Measurements from ENCODE around the gene GRSF1.
"Not testable (repeated sequence)": the region's sequence is repeated elsewhere in the genome, so short reads cannot be mapped to it uniquely, and the experiment has no call there.

GRSF1 gene

GRCh38 chr4:70833675-70834074 lies 6.0 kb downstream of the GRSF1 start:
- DNase-seq (ENCODE audit: low read depth in 2 of 2), result no peak

- DNase-seq (ENCODE audit: low read depth in 2 of 2), result no peak
Measured at GRCh38 chr4:70831293-70831692, 8.4 kb downstream of the GRSF1 start.

GRCh38 chr4:70830054-70830453 lies 9.6 kb downstream of the GRSF1 start:
- no peak for DNase-seq (ENCODE audit: low read depth in 2 of 2)

- DNase-seq (ENCODE audit: low read depth in 2 of 2), result no peak
Measured at GRCh38 chr4:70829492-70829891, 10.2 kb downstream of the GRSF1 start.

GRCh38 chr4:70829015-70829414 lies 10.7 kb downstream of the GRSF1 start:
- DNase-seq (ENCODE audit: low read depth in 2 of 2), result no peak

GRCh38 chr4:70818921-70819320 lies 20.8 kb downstream of the GRSF1 start:
- DNase-seq (ENCODE audit: low read depth in 2 of 2), result no peak

- DNase-seq (ENCODE audit: low read depth in 2 of 2), result no peak
Measured at GRCh38 chr4:70818173-70818855, 21.4 kb downstream of the GRSF1 start.

GRCh38 chr4:70816894-70817293 lies 22.8 kb downstream of the GRSF1 start:
- no peak for DNase-seq (ENCODE audit: low read depth in 2 of 2)

GRCh38 chr4:70815370-70815769 lies 24.3 kb downstream of the GRSF1 start:
- DNase-seq (ENCODE audit: low read depth in 2 of 2), result no peak

- DNase-seq (ENCODE audit: low read depth in 2 of 2), result no peak
Measured at GRCh38 chr4:70808151-70808550, 31.5 kb downstream of the GRSF1 start.

GRCh38 chr4:70802928-70803580 lies 36.6 kb downstream of the GRSF1 start:
- no peak for DNase-seq (ENCODE audit: low read depth in 2 of 2)

- DNase-seq (ENCODE audit: low read depth in 2 of 2), result no peak
Measured at GRCh38 chr4:70801265-70801809, 38.4 kb downstream of the GRSF1 start.

GRCh38 chr4:70793626-70794025 lies 46.1 kb downstream of the GRSF1 start:
- no peak for DNase-seq (ENCODE audit: low read depth in 2 of 2)

- no peak for DNase-seq (ENCODE audit: low read depth in 2 of 2)
Measured at GRCh38 chr4:70788733-70789132, 51.0 kb downstream of the GRSF1 start.

GRCh38 chr4:70787496-70787895 lies 52.2 kb downstream of the GRSF1 start:
- DNase-seq (ENCODE audit: low read depth in 2 of 2), result no peak

GRCh38 chr4:70783096-70783495 lies 56.6 kb downstream of the GRSF1 start:
- no peak for DNase-seq (ENCODE audit: low read depth in 2 of 2)

GRCh38 chr4:70778888-70779422 lies 60.7 kb downstream of the GRSF1 start:
- no peak for DNase-seq (ENCODE audit: low read depth in 2 of 2)

- no peak for DNase-seq (ENCODE audit: low read depth in 2 of 2)
Measured at GRCh38 chr4:70772929-70773555, 66.6 kb downstream of the GRSF1 start.

- DNase-seq (ENCODE audit: low read depth in 2 of 2), result not testable (repeated sequence)
Measured at GRCh38 chr4:70769396-70769795, 70.3 kb downstream of the GRSF1 start.

GRCh38 chr4:70768301-70768948 lies 71.3 kb downstream of the GRSF1 start:
- no peak for DNase-seq (ENCODE audit: low read depth in 2 of 2)

Measured in stimulated activated CD4-positive, alpha-beta T cell treated with anti-CD3 and anti-CD28 coated beads, Interleukin-1b, Interleukin-23, amount 100 ng/mL, for 1 hour (primary cell).